GM12878 (cell line): ENCODE data around the gene UNC13B. TPM values are rescaled to one million over a fixed set of nuclear protein-coding genes. Genes with fewer than 3 reads are reported as not detected.

Experiments used
- ATAC-seq: fragments of 200-7000 bp; cut with Tn5 transposase; 3 replicates; pipeline ENCODE4 v1.9.1; 2020; ENCODE audit warnings: mild to moderate bottlenecking, moderate library complexity
- BruUV-seq: library from RNA; stranded (reverse); fragments of 400-500 nt; replicated peaks from 2 replicates; lab custom pipeline; 2021; lab: Mats Ljungman, UMichigan
- CTCF ChIA-PET: fragments of 300-600 bp; sonication (Branson Sonifier 250); formaldehyde crosslinking; extraction: SDS; loops from one replicate; lab custom pipeline; 2021; ENCODE audit warnings: inconsistent platforms; lab: Yijun Ruan, JAX
- POLR2A ChIA-PET: fragments of 350-600 bp; formaldehyde crosslinking; extraction: SDS; loops from one replicate; lab custom pipeline; 2021; ENCODE audit warnings: inconsistent platforms; lab: Charles Lee
- RAD21 ChIA-PET: fragments of 300-600 bp; sonication (Branson Sonifier 250); formaldehyde crosslinking; loops from one replicate; lab custom pipeline; 2023; ENCODE audit warnings: antibody characterized with exemption; ENCODE audit not compliant: unreplicated experiment; lab: Charles Lee
- SMC1A ChIA-PET: fragments of 300-600 bp; sonication (Branson Sonifier 250); formaldehyde crosslinking; loops from one replicate; lab custom pipeline; 2023; ENCODE audit not compliant: unreplicated experiment, uncharacterized antibody; lab: Charles Lee
- DNase-seq: peaks from one replicate; pipeline ENCODE4 v3.0.0-alpha.2; 2011; ENCODE audit warnings: low read depth, low spot score
- FAIRE-seq: peaks from 3 replicates; lab custom pipeline; 2011; peaks lifted over from hg19 to GRCh38; lab: Jason Lieb, UNC
- H2AFZ ChIP-seq: 2 replicates; pipeline ENCODE4 v1.6.0; 2011; ENCODE audit warnings: low read depth, low read length, control low read depth; ENCODE audit not compliant: control insufficient read depth
- H3K27ac ChIP-seq: 2 replicates; pipeline ENCODE4 v1.5.1; 2011; ENCODE audit warnings: control low read depth; ENCODE audit not compliant: control insufficient read depth, insufficient read depth
- H3K27me3 ChIP-seq, 2 experiments: replicated peaks in 1 of 2; 2 replicates each; pipeline versions ENCODE4 v1.6.0 to v1.6.1; 2011; ENCODE audit warnings: low read length in 1 of 2; ENCODE audit not compliant: control insufficient read depth in 2 of 2, insufficient read depth in 2 of 2
- H3K36me3 ChIP-seq, 2 experiments: 2 replicates each; pipeline ENCODE4 v1.5.1; 2011; ENCODE audit warnings: low read length in 1 of 2; ENCODE audit not compliant: control insufficient read depth in 2 of 2, insufficient read depth in 2 of 2
- H3K4me1 ChIP-seq: 2 replicates; pipeline ENCODE4 v1.6.1; 2011; ENCODE audit warnings: mild to moderate bottlenecking, low read length, moderate library complexity, mixed read lengths; ENCODE audit not compliant: control insufficient read depth, insufficient read depth
- H3K4me2 ChIP-seq: 2 replicates; pipeline ENCODE4 v1.6.0; 2011; ENCODE audit warnings: control low read depth; ENCODE audit not compliant: control insufficient read depth, insufficient read depth
- H3K4me3 ChIP-seq: fragments of 200-600 bp; sonication (generic); 2 replicates; pipeline ENCODE4 v1.5.1; 2016
- H3K79me2 ChIP-seq: 2 replicates; pipeline ENCODE4 v1.6.0; 2011; ENCODE audit warnings: low read length; ENCODE audit not compliant: control insufficient read depth, insufficient read depth
- H3K9ac ChIP-seq: 2 replicates; pipeline ENCODE4 v1.8.0; 2011; ENCODE audit warnings: low read length, control low read depth, mixed read lengths; ENCODE audit not compliant: control insufficient read depth, insufficient read depth
- H3K9me3 ChIP-seq: replicated peaks from 3 replicates; pipeline ENCODE4 v1.5.1; 2011; ENCODE audit warnings: mild to moderate bottlenecking, low read length; ENCODE audit not compliant: control insufficient read depth, insufficient read depth
- H4K20me1 ChIP-seq: 2 replicates; pipeline ENCODE4 v1.6.0; 2011; ENCODE audit not compliant: control insufficient read depth, insufficient read depth
- ATF2 ChIP-seq: IDR thresholded peaks from 2 replicates; pipeline ENCODE4 v1.6.1; 2012; ENCODE audit warnings: low read length, inconsistent platforms
- E2F8 ChIP-seq: fragments of 450-650 bp; IDR thresholded peaks from 2 replicates; pipeline ENCODE4 v1.6.1; 2018; ENCODE audit warnings: mild to moderate bottlenecking, low read depth, moderate library complexity; ENCODE audit not compliant: partially characterized antibody
- IRF3 ChIP-seq: fragments of 450-650 bp; IDR thresholded peaks from 2 replicates; pipeline ENCODE4 v1.6.1; 2014; ENCODE audit warnings: mild to moderate bottlenecking
- MEF2B ChIP-seq: fragments of 450-650 bp; IDR thresholded peaks from 2 replicates; pipeline ENCODE4 v1.6.1; 2018; ENCODE audit warnings: mild to moderate bottlenecking, moderate library complexity; ENCODE audit not compliant: partially characterized antibody, poor library complexity, severe bottlenecking
- NFYB ChIP-seq: IDR thresholded peaks from 2 replicates; pipeline ENCODE4 v1.6.1; 2011; ENCODE audit warnings: low read depth, mild to moderate bottlenecking, low read length, improper control_type of control experiment, moderate library complexity; ENCODE audit not compliant: insufficient read depth
- SP1 ChIP-seq: IDR thresholded peaks from one replicate; pipeline ENCODE4 v1.6.1; 2011; ENCODE audit warnings: low read depth, low read length
- SPI1 ChIP-seq: IDR thresholded peaks from 2 replicates; pipeline ENCODE4 v1.6.1; 2011; ENCODE audit warnings: low read depth, mild to moderate bottlenecking, low read length, moderate library complexity, borderline replicate concordance; ENCODE audit not compliant: insufficient read depth
- TCF12 ChIP-seq: IDR thresholded peaks from 2 replicates; pipeline ENCODE4 v1.6.1; 2011; ENCODE audit warnings: low read depth, mild to moderate bottlenecking, low read length
- ZBTB11 ChIP-seq: fragments of 450-650 bp; formaldehyde crosslinking; IDR thresholded peaks from 2 replicates; pipeline ENCODE4 v1.5.0; 2022; ENCODE audit warnings: mild to moderate bottlenecking, missing genetic modification characterization
- WGBS: methylation state at CpG from one replicate; pipeline ENCODE4 v1.1.6; 2016; ENCODE audit warnings: low lambda C conversion rate; ENCODE audit not compliant: insufficient replicate concordance, insufficient coverage; ENCODE audit errors: missing lambda C conversion rate; 5-methylcytosine and 5-hydroxymethylcytosine counted together
- in situ Hi-C: fragments of 300-500 bp; cut with MboI; formaldehyde crosslinking; loops from 9 replicates; pipeline ENCODE4 v1.14.3; 2018; ENCODE audit warnings: mixed read lengths
- intact Hi-C: fragments of 100-400 bp; cut with micrococcal nuclease; formaldehyde crosslinking; loops from one replicate; pipeline ENCODE4 v1.14.2; 2022; ENCODE audit not compliant: unreplicated experiment
- polyA plus RNA-seq, 11 experiments: library from polyadenylated mRNA; depleted of rRNA in 4 of 11; unstranded in 6 of 11; stranded (reverse) in 5 of 11; fragments of >200 nt; fragmentation: Nextera tagmentation in 4 of 11; fragmentation: Illumina TruSeq in 1 of 11; extraction: Ambion mirVana in 4 of 11; extraction: Trizol in 1 of 11; gene quantifications; 1 replicate in 1 of 11; 2 replicates in 10 of 11; pipeline versions ENCODE4 v1.2.1 to v1.2.3, GENCODE V29; 2011 to 2016; ENCODE audit warnings: inconsistent platforms in 2 of 11, missing spikeins in 2 of 11, low read depth in 1 of 11
- total RNA-seq, 4 experiments: library from RNA; depleted of rRNA in 3 of 4; stranded (reverse); fragments of >200 nt in 3 of 4; fragmentation: Illumina TruSeq in 1 of 4; extraction: Trizol in 1 of 4; gene quantifications; 2 replicates each; pipeline versions ENCODE4 v1.2.1 to v1.2.3, GENCODE V29; 2013 to 2021
- TF ChIP-seq, protein P1 (sequence below): IDR thresholded peaks from 2 replicates; pipeline ENCODE4 v1.6.1; 2012; ENCODE audit warnings: mild to moderate bottlenecking, low read depth, low read length

The UNC13B gene
- total and polyA plus RNA-seq, 10 of the 15 experiments (the other 5 are each of a cell fraction or from before 2014, with no cell fraction given), result under 0.01 to 0.42 (median 0.06) TPM; not detected in 4

- Histone ChIP-seq H3K9ac (no peak overlapping the region), H2AFZ (no peak overlapping the region), H3K79me2 (no peaks in the 10 kb centered on the region), H3K4me1 (no peaks in the 10 kb centered on the region), H3K4me2 (no peak overlapping the region), H3K36me3 (no peaks in the 10 kb centered on the region), H3K27ac (no peak overlapping the region), H3K9me3 (no peaks in the 10 kb centered on the region), H4K20me1 (no peaks in the 10 kb centered on the region), H3K4me3 (no peak overlapping the region), H3K27me3 (no peaks in the 10 kb centered on the region)
- DNase-seq (no peak), FAIRE-seq (no peak), ATAC-seq (no peak)
- intact Hi-C loops, result no loop called here
- ChIA-PET CTCF (no interaction called here), SMC1A (no interaction called here), POLR2A (interaction anchor here (0.5 kb wide), 1 partner anchor 423 kb away, joined by 3 read pairs; no protein-coding TSS in a partner anchor), RAD21 (no interaction called here)
- in situ Hi-C loops, result no loop called here
- BruUV-seq, result no TSS peak
- 43% methylated on average over 4 of the region's 4 CpGs for WGBS
- TF ChIP-seq E2F8 (no peak), ATF2 (no peak), IRF3 (no peak), SPI1 (no peak), NFYB (no peak), ZBTB11 (CRISPR knock-in tag) (no peak), TCF12 (no peak), MEF2B (no peak), SP1 (no peak)
- TF ChIP-seq, protein P1, sequence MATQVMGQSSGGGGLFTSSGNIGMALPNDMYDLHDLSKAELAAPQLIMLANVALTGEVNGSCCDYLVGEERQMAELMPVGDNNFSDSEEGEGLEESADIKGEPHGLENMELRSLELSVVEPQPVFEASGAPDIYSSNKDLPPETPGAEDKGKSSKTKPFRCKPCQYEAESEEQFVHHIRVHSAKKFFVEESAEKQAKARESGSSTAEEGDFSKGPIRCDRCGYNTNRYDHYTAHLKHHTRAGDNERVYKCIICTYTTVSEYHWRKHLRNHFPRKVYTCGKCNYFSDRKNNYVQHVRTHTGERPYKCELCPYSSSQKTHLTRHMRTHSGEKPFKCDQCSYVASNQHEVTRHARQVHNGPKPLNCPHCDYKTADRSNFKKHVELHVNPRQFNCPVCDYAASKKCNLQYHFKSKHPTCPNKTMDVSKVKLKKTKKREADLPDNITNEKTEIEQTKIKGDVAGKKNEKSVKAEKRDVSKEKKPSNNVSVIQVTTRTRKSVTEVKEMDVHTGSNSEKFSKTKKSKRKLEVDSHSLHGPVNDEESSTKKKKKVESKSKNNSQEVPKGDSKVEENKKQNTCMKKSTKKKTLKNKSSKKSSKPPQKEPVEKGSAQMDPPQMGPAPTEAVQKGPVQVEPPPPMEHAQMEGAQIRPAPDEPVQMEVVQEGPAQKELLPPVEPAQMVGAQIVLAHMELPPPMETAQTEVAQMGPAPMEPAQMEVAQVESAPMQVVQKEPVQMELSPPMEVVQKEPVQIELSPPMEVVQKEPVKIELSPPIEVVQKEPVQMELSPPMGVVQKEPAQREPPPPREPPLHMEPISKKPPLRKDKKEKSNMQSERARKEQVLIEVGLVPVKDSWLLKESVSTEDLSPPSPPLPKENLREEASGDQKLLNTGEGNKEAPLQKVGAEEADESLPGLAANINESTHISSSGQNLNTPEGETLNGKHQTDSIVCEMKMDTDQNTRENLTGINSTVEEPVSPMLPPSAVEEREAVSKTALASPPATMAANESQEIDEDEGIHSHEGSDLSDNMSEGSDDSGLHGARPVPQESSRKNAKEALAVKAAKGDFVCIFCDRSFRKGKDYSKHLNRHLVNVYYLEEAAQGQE, result no peak
These were observed 196.0 kb downstream of the UNC13B start for GRCh38 chr9:35357826-35358225.
